Panc1 (cell line): ENCODE data around the gene LRRC8C. TPM values are rescaled to one million over a fixed set of nuclear protein-coding genes. Genes with fewer than 3 reads are reported as not detected.

Source experiments
- ATAC-seq: fragments of 200-7000 bp; cut with Tn5 transposase; 2 replicates; pipeline ENCODE4 v1.9.1; 2020; ENCODE audit warnings: mild to moderate bottlenecking, moderate library complexity
- BruUV-seq: library from RNA; stranded (reverse); fragments of 400-500 nt; replicated peaks from 2 replicates; lab custom pipeline; 2021; lab: Mats Ljungman, UMichigan
- CTCF ChIA-PET: fragments of 300-600 bp; sonication (Branson Sonifier 250); formaldehyde crosslinking; loops from one replicate; lab custom pipeline; 2022; ENCODE audit warnings: antibody characterized with exemption; lab: Charles Lee
- POLR2A ChIA-PET: fragments of 300-600 bp; sonication (Branson Sonifier 250); formaldehyde crosslinking; loops from one replicate; lab custom pipeline; 2022; ENCODE audit warnings: antibody characterized with exemption; lab: Charles Lee
- DNase-seq: peaks from one replicate; pipeline ENCODE4 v3.0.0-alpha.2; 2010; ENCODE audit warnings: low read depth, low spot score
- H3K27ac ChIP-seq: 2 replicates; pipeline ENCODE4 v1.5.1; 2011; ENCODE audit warnings: mild to moderate bottlenecking, low read length, inconsistent platforms
- H3K27me3 ChIP-seq: fragments of 200-500 bp; sonication (Bioruptor generic); 2 replicates; pipeline ENCODE4 v1.6.0; 2014; ENCODE audit warnings: low read length, inconsistent platforms; ENCODE audit not compliant: control insufficient read depth, insufficient read depth
- H3K36me3 ChIP-seq: fragments of 200-500 bp; sonication (Bioruptor generic); 2 replicates; pipeline ENCODE4 v1.5.1; 2014; ENCODE audit warnings: inconsistent platforms, mild to moderate bottlenecking, low read length, moderate library complexity; ENCODE audit not compliant: control insufficient read depth, insufficient read depth
- H3K4me1 ChIP-seq: 2 replicates; pipeline ENCODE4 v1.5.1; 2011; ENCODE audit warnings: inconsistent platforms, mild to moderate bottlenecking, low read length, moderate library complexity; ENCODE audit not compliant: control insufficient read depth, insufficient read depth
- H3K4me3 ChIP-seq, 2 experiments: 2 replicates each; pipeline ENCODE4 v1.5.1; 2011 to 2012; ENCODE audit warnings: low read depth in 2 of 2, low read length in 2 of 2, mild to moderate bottlenecking in 2 of 2, inconsistent platforms in 1 of 2, moderate library complexity in 1 of 2
- H3K9me3 ChIP-seq: fragments of 200-500 bp; sonication (Bioruptor generic); 2 replicates; pipeline ENCODE4 v1.5.1; 2014; ENCODE audit warnings: low read depth, mild to moderate bottlenecking, inconsistent platforms, low read length, moderate library complexity; ENCODE audit not compliant: control insufficient read depth, insufficient read depth
- POLR2AphosphoS5 ChIP-seq: IDR thresholded peaks from 2 replicates; pipeline ENCODE4 v1.6.1; 2012; ENCODE audit warnings: mild to moderate bottlenecking, low read depth, low read length, moderate library complexity
- SIN3A ChIP-seq: IDR thresholded peaks from 2 replicates; pipeline ENCODE4 v1.6.1; 2012; ENCODE audit warnings: low read depth, mild to moderate bottlenecking, low read length, moderate library complexity, borderline replicate concordance; ENCODE audit not compliant: insufficient read depth
- TCF7L2 ChIP-seq: IDR thresholded peaks from 2 replicates; pipeline ENCODE4 v1.6.1; 2011; ENCODE audit warnings: mild to moderate bottlenecking, low read depth, low read length, inconsistent platforms
- in situ Hi-C: cut with HindIII; loops from 2 replicates; pipeline ENCODE4 v1.10.0; 2016; ENCODE audit warnings: low sequenced_read_pairs, low pct_unique_long_range_greater_than_20kb
- intact Hi-C: fragments of 100-400 bp; cut with micrococcal nuclease; formaldehyde crosslinking; loops from one replicate; pipeline ENCODE4 v1.10.0; 2022; ENCODE audit not compliant: unreplicated experiment
- total RNA-seq: library from RNA; stranded (reverse); gene quantifications from one replicate; pipeline ENCODE4 v1.2.1, GENCODE V29; 2021; ENCODE audit not compliant: unreplicated experiment
- TF ChIP-seq, protein P1 (sequence below): fragments of 450-650 bp; IDR thresholded peaks from 2 replicates; pipeline ENCODE4 v1.5.1; 2017; ENCODE audit warnings: mild to moderate bottlenecking
- TF ChIP-seq, protein P2 (sequence below), 2 experiments: IDR thresholded peaks; 2 replicates each; pipeline ENCODE4 v1.6.1; 2011 to 2012; ENCODE audit warnings: low read depth in 2 of 2, control low read depth in 1 of 2, low read length in 1 of 2, mild to moderate bottlenecking in 1 of 2, moderate library complexity in 1 of 2; ENCODE audit not compliant: insufficient read depth in 1 of 2

LRRC8C gene
- total RNA-seq, 1 experiment from 2014 or later, result 17.1 TPM

DNA sequence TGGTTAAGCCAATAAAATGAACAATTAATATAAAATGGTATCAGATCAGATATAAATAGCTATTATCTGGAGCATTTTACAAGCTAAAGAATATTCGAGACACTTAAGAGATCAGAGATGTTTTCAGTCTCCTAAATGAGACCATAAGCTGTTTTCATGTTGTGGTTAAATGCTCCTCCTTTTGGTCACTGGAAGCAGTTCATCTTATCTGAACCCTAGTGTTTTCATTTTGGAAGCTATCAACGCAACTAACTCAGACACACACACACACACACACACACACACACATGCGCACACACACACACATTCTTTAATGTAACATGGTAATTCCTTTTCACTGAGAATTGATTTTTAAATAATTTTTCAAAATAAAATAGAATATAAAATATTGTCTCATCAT is 10.0 kb upstream of the LRRC8C start:
- Histone ChIP-seq H3K4me1 (no peaks in the 10 kb centered on the region), H3K4me3 (no peak overlapping the region), H3K36me3 (no peaks in the 10 kb centered on the region), H3K27ac (no peak overlapping the region), H3K9me3 (no peaks in the 10 kb centered on the region), H3K27me3 (no peaks in the 10 kb centered on the region)
- no TSS peak for BruUV-seq
- DNase-seq, result no peak
- ChIA-PET CTCF (interaction anchor here (0.6 to 1.3 kb wide), 3 partner anchors 11 to 139 kb away, joined by 3 to 7 read pairs (median 3); no protein-coding TSS in a partner anchor), POLR2A (interaction anchor here (0.7 kb wide), 1 partner anchor 30 kb away, joined by 4 read pairs; no protein-coding TSS in a partner anchor)
- intact Hi-C loops, result no loop called here
- no peak for ATAC-seq
- in situ Hi-C loops, result no loop called here
- no peak for TF ChIP-seq SIN3A
- TF ChIP-seq, protein P1, sequence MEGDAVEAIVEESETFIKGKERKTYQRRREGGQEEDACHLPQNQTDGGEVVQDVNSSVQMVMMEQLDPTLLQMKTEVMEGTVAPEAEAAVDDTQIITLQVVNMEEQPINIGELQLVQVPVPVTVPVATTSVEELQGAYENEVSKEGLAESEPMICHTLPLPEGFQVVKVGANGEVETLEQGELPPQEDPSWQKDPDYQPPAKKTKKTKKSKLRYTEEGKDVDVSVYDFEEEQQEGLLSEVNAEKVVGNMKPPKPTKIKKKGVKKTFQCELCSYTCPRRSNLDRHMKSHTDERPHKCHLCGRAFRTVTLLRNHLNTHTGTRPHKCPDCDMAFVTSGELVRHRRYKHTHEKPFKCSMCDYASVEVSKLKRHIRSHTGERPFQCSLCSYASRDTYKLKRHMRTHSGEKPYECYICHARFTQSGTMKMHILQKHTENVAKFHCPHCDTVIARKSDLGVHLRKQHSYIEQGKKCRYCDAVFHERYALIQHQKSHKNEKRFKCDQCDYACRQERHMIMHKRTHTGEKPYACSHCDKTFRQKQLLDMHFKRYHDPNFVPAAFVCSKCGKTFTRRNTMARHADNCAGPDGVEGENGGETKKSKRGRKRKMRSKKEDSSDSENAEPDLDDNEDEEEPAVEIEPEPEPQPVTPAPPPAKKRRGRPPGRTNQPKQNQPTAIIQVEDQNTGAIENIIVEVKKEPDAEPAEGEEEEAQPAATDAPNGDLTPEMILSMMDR, result peak; percentile 24; the same call in 1 of the 2 replicates

DNA sequence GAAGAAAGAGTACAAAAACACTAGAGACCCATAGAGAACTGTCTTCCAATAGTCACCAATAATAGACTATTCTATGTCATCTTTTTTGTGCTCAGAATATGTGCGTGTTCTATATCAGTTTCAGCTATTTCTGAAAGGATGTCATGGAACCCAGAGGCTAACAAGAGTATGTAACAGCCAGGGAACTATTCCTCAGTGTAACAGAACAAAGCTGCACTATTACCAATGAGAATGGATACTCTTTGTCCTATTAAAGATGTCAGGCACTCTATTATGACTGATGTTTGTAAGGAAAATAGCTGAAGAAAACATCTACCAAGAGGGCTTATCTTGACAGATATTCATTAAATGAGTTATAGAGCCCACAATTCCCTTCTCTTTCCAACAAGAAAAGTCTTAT is 8.6 kb upstream of the LRRC8C start:
- ATAC-seq, result no peak
- ChIA-PET POLR2A (no interaction called here), CTCF (no interaction called here)
- H3K4me1 ChIP-seq, result no peaks in the 10 kb centered on the region
- TF ChIP-seq TCF7L2 (no peak), POLR2AphosphoS5 (no peak), SIN3A (no peak)
- TF ChIP-seq, protein P2, sequence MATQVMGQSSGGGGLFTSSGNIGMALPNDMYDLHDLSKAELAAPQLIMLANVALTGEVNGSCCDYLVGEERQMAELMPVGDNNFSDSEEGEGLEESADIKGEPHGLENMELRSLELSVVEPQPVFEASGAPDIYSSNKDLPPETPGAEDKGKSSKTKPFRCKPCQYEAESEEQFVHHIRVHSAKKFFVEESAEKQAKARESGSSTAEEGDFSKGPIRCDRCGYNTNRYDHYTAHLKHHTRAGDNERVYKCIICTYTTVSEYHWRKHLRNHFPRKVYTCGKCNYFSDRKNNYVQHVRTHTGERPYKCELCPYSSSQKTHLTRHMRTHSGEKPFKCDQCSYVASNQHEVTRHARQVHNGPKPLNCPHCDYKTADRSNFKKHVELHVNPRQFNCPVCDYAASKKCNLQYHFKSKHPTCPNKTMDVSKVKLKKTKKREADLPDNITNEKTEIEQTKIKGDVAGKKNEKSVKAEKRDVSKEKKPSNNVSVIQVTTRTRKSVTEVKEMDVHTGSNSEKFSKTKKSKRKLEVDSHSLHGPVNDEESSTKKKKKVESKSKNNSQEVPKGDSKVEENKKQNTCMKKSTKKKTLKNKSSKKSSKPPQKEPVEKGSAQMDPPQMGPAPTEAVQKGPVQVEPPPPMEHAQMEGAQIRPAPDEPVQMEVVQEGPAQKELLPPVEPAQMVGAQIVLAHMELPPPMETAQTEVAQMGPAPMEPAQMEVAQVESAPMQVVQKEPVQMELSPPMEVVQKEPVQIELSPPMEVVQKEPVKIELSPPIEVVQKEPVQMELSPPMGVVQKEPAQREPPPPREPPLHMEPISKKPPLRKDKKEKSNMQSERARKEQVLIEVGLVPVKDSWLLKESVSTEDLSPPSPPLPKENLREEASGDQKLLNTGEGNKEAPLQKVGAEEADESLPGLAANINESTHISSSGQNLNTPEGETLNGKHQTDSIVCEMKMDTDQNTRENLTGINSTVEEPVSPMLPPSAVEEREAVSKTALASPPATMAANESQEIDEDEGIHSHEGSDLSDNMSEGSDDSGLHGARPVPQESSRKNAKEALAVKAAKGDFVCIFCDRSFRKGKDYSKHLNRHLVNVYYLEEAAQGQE (IDR thresholded peaks at IDR 0.05; ENCODE audit: insufficient read depth in 1 of 2, low read depth in 2 of 2, low read length in 1 of 2), result no peak
- TF ChIP-seq, protein P1, result no peak
- BruUV-seq, result no TSS peak
- no peaks in the 10 kb centered on the region for H3K27me3 ChIP-seq
- H3K36me3 ChIP-seq, result no peaks in the 10 kb centered on the region
- in situ Hi-C loops (no loop called here), intact Hi-C loops (no loop called here)
- H3K27ac ChIP-seq, result no peak overlapping the region
- no peak overlapping the region for H3K4me3 ChIP-seq
- no peaks in the 10 kb centered on the region for H3K9me3 ChIP-seq
- no peak for DNase-seq
